GM21529 (cell line): ENCODE data around the gene RAP1GDS1.
"Not testable (repeated sequence)": the region's sequence is repeated elsewhere in the genome, so short reads cannot be mapped to it uniquely, and the experiment has no call there.

ENCODE experiments used
- ATAC-seq: cut with Tn5 transposase; IDR thresholded peaks from one replicate; pipeline ENCODE4 v1.9.1; 2021; ENCODE audit not compliant: unreplicated experiment

Gene RAP1GDS1

GRCh38 chr4:98343626-98344025 lies 82.4 kb downstream of the RAP1GDS1 start:
- ATAC-seq, result no peak

GRCh38 chr4:98345838-98346237 lies 84.7 kb downstream of the RAP1GDS1 start:
- no peak for ATAC-seq

GRCh38 chr4:98352396-98352795 lies 91.2 kb downstream of the RAP1GDS1 start:
- no peak for ATAC-seq

GRCh38 chr4:98352940-98353339 lies 91.8 kb downstream of the RAP1GDS1 start:
- ATAC-seq, result no peak

GRCh38 chr4:98358630-98359248 lies 97.6 kb downstream of the RAP1GDS1 start:
- no peak for ATAC-seq

GRCh38 chr4:98359646-98360045 lies 98.5 kb downstream of the RAP1GDS1 start:
- no peak for ATAC-seq

GRCh38 chr4:98363431-98363830 lies 102.2 kb downstream of the RAP1GDS1 start:
- no peak for ATAC-seq

- ATAC-seq, result not testable (repeated sequence)
These were observed 105.1 kb downstream of the RAP1GDS1 start for GRCh38 chr4:98366275-98366674.

GRCh38 chr4:98368000-98368399 lies 106.8 kb downstream of the RAP1GDS1 start:
- not testable (repeated sequence) for ATAC-seq

- no peak for ATAC-seq
These were observed 108.1 kb downstream of the RAP1GDS1 start for GRCh38 chr4:98369322-98369721.

- ATAC-seq, result no peak
These were observed 113.5 kb downstream of the RAP1GDS1 start for GRCh38 chr4:98374643-98375042.

GRCh38 chr4:98377559-98377958 lies 116.4 kb downstream of the RAP1GDS1 start:
- no peak for ATAC-seq

- ATAC-seq, result no peak
These were observed 120.1 kb downstream of the RAP1GDS1 start for GRCh38 chr4:98381306-98381705.

- ATAC-seq, result no peak
These were observed 122.4 kb downstream of the RAP1GDS1 start for GRCh38 chr4:98383431-98384106.

- ATAC-seq, result no peak
These were observed 124.6 kb downstream of the RAP1GDS1 start for GRCh38 chr4:98385831-98386230.

- ATAC-seq, result no peak
These were observed 126.3 kb downstream of the RAP1GDS1 start for GRCh38 chr4:98387345-98388026.

GRCh38 chr4:98394134-98394533 lies 132.9 kb downstream of the RAP1GDS1 start:
- no peak for ATAC-seq

GRCh38 chr4:98399915-98400314 lies 138.7 kb downstream of the RAP1GDS1 start:
- no peak for ATAC-seq

GRCh38 chr4:98406819-98407218 lies 145.6 kb downstream of the RAP1GDS1 start:
- ATAC-seq, result peak; percentile 60

GRCh38 chr4:98411731-98412130 lies 150.5 kb downstream of the RAP1GDS1 start:
- no peak for ATAC-seq

- ATAC-seq, result no peak
These were observed 155.7 kb downstream of the RAP1GDS1 start for GRCh38 chr4:98416844-98417243.

- not testable (repeated sequence) for ATAC-seq
These were observed 159.0 kb downstream of the RAP1GDS1 start for GRCh38 chr4:98420151-98420550.
